Nephron progenitor cell (in vitro differentiated cells): ENCODE measurements around the gene GGNBP2.
A peak's percentile ranks its signal among the peaks of the same experiment; 100 is the strongest.

Experiments
- DNase-seq: peaks from one replicate; pipeline ENCODE4 v3.0.0; 2021
- H3K27ac Mint-ChIP-seq: 2 replicates; pipeline ENCODE4 v1.8.0; 2021; ENCODE audit warnings: mild to moderate bottlenecking, moderate library complexity, mixed read lengths
- H3K27me3 Mint-ChIP-seq: 2 replicates; pipeline ENCODE4 v1.8.0; 2021; ENCODE audit warnings: mild to moderate bottlenecking, low read depth, mixed read lengths; ENCODE audit not compliant: poor library complexity
- H3K36me3 Mint-ChIP-seq: 2 replicates; pipeline ENCODE4 v1.8.0; 2021; ENCODE audit warnings: low read depth, mixed read lengths
- H3K4me1 Mint-ChIP-seq: 2 replicates; pipeline ENCODE4 v1.8.0; 2021; ENCODE audit warnings: mixed read lengths
- H3K4me3 Mint-ChIP-seq: 2 replicates; pipeline ENCODE4 v1.8.0; 2021; ENCODE audit warnings: mild to moderate bottlenecking, moderate library complexity, mixed read lengths
- H3K9me3 Mint-ChIP-seq: 2 replicates; pipeline ENCODE4 v1.8.0; 2021; ENCODE audit warnings: mild to moderate bottlenecking, moderate library complexity, mixed read lengths
- TF ChIP-seq, protein P1 (sequence below): fragments of 200-600 bp; sonication (generic); IDR thresholded peaks from 2 replicates; pipeline ENCODE4 v1.5.0; 2021; ENCODE audit warnings: antibody characterized with exemption

Gene GGNBP2

DNA sequence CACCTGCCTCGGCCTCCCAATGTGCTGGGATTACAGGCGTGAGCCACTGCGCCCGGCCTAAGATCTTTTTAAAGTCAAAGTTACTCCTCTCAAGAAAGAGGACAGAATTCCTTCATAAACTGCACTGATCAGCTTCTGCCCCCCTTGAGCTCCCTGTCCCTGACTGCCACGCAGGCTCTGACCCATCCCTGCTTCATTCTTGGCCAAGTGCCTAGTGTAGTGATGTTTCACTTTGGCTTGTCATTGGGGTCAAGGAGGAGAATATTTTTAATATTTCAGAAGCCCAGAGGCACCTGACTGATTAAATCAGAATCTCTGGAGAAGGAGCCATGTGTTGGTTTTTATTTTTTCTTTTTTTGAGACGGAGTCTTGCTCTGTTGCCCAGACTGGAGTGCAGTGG is 65.8 kb downstream of the GGNBP2 start:
- peaks cover 19% of the 10 kb centered on the region for H3K36me3 Mint-ChIP-seq
- H3K4me3 Mint-ChIP-seq, result no peak overlapping the region
- TF ChIP-seq, protein P1, sequence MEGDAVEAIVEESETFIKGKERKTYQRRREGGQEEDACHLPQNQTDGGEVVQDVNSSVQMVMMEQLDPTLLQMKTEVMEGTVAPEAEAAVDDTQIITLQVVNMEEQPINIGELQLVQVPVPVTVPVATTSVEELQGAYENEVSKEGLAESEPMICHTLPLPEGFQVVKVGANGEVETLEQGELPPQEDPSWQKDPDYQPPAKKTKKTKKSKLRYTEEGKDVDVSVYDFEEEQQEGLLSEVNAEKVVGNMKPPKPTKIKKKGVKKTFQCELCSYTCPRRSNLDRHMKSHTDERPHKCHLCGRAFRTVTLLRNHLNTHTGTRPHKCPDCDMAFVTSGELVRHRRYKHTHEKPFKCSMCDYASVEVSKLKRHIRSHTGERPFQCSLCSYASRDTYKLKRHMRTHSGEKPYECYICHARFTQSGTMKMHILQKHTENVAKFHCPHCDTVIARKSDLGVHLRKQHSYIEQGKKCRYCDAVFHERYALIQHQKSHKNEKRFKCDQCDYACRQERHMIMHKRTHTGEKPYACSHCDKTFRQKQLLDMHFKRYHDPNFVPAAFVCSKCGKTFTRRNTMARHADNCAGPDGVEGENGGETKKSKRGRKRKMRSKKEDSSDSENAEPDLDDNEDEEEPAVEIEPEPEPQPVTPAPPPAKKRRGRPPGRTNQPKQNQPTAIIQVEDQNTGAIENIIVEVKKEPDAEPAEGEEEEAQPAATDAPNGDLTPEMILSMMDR, result no peak
- no peak overlapping the region for H3K27ac Mint-ChIP-seq
- H3K9me3 Mint-ChIP-seq, result peaks cover 4% of the 10 kb centered on the region
- H3K27me3 Mint-ChIP-seq, result peaks cover 6% of the 10 kb centered on the region
- H3K4me1 Mint-ChIP-seq, result peaks cover 56% of the 10 kb centered on the region
- no peak for DNase-seq

DNA sequence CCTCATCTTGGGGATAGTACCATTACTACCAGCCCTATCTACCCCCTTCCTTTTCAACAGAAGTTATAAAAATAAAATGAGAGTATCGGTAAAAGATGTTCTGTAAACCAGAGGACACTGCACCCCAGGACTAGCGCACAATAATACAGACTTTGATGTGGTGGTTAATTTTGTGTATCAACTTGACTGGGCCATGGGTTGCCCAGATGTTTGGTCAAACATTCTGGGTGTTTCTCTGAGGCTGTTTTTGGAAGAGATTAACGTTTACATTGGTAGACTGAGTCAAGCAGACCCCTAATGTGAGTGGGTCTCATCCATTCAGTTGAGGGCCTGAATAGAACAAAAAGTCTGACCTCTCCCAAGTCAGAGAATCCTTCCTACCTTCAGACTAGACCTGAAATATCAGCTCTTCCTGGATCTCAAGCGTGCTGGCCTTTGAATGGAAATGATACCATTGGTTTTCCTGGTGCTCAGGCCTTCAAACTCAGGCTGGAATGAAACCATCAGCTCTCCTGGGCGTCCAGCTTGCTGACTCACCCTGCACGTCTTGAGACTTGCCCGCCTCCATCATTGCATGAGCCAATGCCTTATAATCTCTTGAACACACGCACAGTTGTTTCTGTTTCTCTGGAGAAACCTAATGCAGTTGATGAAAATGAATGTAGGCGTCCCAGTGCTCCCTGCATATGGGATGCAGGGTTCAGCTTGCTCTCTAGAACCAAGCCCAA is 66.8 kb downstream of the GGNBP2 start:
- peaks cover 4% of the 10 kb centered on the region for H3K9me3 Mint-ChIP-seq
- DNase-seq, result no peak
- no peak overlapping the region for H3K4me3 Mint-ChIP-seq
- no peak overlapping the region for H3K27ac Mint-ChIP-seq
- peaks cover 16% of the 10 kb centered on the region for H3K36me3 Mint-ChIP-seq
- H3K4me1 Mint-ChIP-seq, result peaks cover 58% of the 10 kb centered on the region
- peaks cover 6% of the 10 kb centered on the region for H3K27me3 Mint-ChIP-seq
- TF ChIP-seq, protein P1, result no peak

DNA sequence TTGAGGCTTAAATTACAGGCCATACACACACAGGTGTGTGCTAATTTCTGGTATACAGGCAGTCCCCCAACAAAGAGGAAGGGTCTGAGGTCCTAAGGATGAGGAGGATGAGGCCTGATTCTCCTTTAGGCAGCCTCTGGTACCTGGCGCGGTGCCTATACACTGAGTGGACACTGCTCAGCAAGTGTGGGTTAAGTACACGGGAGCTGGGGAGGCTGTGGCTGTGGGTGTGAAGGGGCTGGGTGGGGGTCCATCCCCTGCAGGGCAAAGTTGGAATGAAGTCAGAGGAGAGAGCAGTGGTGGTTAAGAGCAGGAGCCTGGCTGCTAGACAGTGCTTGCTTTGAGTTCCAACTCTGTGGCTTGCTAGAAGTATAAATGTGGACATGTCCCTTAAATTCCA is 67.6 kb downstream of the GGNBP2 start:
- Mint-ChIP-seq H3K9me3 (peaks cover 4% of the 10 kb centered on the region), H3K27me3 (peaks cover 8% of the 10 kb centered on the region), H3K27ac (no peak overlapping the region), H3K4me3 (no peak overlapping the region), H3K36me3 (peaks cover 16% of the 10 kb centered on the region), H3K4me1 (peaks cover 60% of the 10 kb centered on the region)
- TF ChIP-seq, protein P1, result no peak
- no peak for DNase-seq

DNA sequence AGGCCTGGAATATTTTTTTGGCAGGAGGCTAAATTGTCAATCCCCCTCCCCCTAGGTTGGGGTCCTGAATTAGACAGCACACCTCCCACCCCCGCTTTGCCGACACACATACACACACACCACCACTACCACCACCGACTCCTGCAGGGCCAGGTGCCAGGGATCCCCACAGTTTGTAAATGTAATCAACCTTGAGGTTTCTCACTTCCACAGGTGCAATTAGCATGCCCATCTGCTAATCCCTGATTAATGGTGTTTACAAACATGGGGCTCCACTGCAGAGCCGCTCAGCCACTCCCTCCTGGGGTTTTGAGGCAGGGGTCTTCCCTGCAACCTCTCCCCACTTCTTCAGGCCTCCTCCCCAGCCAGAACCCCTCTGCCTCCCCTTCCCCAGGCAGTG is 68.4 kb downstream of the GGNBP2 start:
- Mint-ChIP-seq H3K4me1 (peaks cover 64% of the 10 kb centered on the region), H3K9me3 (peaks cover 4% of the 10 kb centered on the region), H3K4me3 (no peak overlapping the region), H3K36me3 (peaks cover 10% of the 10 kb centered on the region), H3K27me3 (peaks cover 11% of the 10 kb centered on the region), H3K27ac (no peak overlapping the region)
- DNase-seq, result no peak
- TF ChIP-seq, protein P1, result no peak

DNA sequence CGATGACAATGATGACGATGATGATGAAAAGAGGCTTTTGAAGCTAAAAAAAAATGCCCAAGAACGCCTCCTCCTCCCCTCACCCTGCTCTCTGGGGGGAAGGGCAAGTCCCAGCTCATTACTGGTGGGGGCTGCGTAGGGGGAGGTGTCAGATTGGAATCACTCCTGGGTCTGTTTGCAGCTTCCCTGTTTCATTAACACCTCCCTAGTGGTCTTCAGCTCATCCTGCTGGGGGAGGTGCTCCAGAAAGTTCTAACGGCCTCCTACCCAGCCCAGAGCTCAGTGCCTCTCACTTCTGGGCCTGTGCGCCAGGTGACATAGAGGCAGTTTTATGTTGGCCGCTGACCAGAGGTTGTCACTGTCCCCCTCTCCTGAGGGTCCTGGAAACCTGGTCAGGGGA is 69.4 kb downstream of the GGNBP2 start:
- TF ChIP-seq, protein P1, result no peak
- Mint-ChIP-seq H3K36me3 (peaks cover 10% of the 10 kb centered on the region), H3K4me3 (no peak overlapping the region), H3K9me3 (peaks cover 4% of the 10 kb centered on the region), H3K4me1 (peaks cover 55% of the 10 kb centered on the region), H3K27ac (peak overlapping the region; percentile 90), H3K27me3 (peaks cover 11% of the 10 kb centered on the region)
- DNase-seq, result no peak

DNA sequence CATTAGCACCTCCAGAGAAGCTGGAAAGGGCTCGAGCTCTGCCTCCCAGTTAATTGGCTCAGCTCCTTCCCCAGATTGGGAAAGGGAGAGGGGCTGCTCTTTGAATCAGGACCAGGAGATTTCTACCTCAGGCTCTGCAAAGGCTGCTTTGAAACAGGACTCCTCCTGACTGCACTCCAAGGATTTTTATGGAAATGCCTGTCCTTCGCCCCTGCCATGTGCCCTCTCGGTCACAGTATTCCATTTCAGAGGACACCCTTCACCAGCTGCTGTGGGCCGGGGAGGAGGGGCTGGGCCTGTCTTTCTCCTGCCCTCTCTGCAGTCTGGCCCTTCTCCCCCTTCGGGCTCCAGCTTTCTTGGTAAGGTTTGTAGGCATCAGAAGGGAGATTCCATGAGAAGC is 70.2 kb downstream of the GGNBP2 start:
- H3K27me3 Mint-ChIP-seq, result peaks cover 15% of the 10 kb centered on the region
- no peak overlapping the region for H3K4me3 Mint-ChIP-seq
- peak; percentile 43 for DNase-seq
- peaks cover 50% of the 10 kb centered on the region for H3K4me1 Mint-ChIP-seq
- H3K9me3 Mint-ChIP-seq, result peaks cover 4% of the 10 kb centered on the region
- H3K36me3 Mint-ChIP-seq, result peaks cover 10% of the 10 kb centered on the region
- TF ChIP-seq, protein P1, result no peak
- peak overlapping the region; percentile 39 for H3K27ac Mint-ChIP-seq
